ENCODE results near the gene GPS2.

- TF ChIP-seq CTCF (IDR thresholded peaks at IDR 0.05) (no peak), POLR2A (IDR thresholded peaks at IDR 0.05) (no peak)
These were observed 19.9 kb upstream of the GPS2 start for GRCh38 chr17:7334938-7335538.

All from heart left ventricle (tissue), 13 donors.